ENCODE results near the gene PILRB.

GRCh38 chr7:100387695-100388094 is 29.8 kb downstream of the PILRB start:
- TF ChIP-seq, protein P1, sequence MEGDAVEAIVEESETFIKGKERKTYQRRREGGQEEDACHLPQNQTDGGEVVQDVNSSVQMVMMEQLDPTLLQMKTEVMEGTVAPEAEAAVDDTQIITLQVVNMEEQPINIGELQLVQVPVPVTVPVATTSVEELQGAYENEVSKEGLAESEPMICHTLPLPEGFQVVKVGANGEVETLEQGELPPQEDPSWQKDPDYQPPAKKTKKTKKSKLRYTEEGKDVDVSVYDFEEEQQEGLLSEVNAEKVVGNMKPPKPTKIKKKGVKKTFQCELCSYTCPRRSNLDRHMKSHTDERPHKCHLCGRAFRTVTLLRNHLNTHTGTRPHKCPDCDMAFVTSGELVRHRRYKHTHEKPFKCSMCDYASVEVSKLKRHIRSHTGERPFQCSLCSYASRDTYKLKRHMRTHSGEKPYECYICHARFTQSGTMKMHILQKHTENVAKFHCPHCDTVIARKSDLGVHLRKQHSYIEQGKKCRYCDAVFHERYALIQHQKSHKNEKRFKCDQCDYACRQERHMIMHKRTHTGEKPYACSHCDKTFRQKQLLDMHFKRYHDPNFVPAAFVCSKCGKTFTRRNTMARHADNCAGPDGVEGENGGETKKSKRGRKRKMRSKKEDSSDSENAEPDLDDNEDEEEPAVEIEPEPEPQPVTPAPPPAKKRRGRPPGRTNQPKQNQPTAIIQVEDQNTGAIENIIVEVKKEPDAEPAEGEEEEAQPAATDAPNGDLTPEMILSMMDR (IDR thresholded peaks at IDR 0.05 in 2 of 3, conservative IDR thresholded peaks at IDR 0.05 in 1 of 3; ENCODE audit: insufficient read depth in 2 of 3, low read depth in 1 of 3, low read length in 3 of 3): no peak
- TF ChIP-seq POLR2A (conservative IDR thresholded peaks at IDR 0.05) (no peak), EZH2 (IDR thresholded peaks at IDR 0.05; ENCODE audit: borderline replicate concordance, low read depth, low read length) (no peak), ZNF232 (CRISPR knock-in tag; IDR thresholded peaks at IDR 0.05) (no peak), RAD21 (CRISPR knock-in tag; conservative IDR thresholded peaks at IDR 0.05 in 1 of 2, IDR thresholded peaks at IDR 0.05 in 1 of 2) (no peak), MYC (IDR thresholded peaks at IDR 0.05; ENCODE audit: low read depth, low read length) (no peak), MYC (CRISPR knock-in tag; IDR thresholded peaks at IDR 0.05; ENCODE audit: borderline replicate concordance, low read depth) (no peak), NFE2L1 (tag; IDR thresholded peaks at IDR 0.05; ENCODE audit: borderline replicate concordance, low read depth) (no peak), ZNF140 (CRISPR knock-in tag; IDR thresholded peaks at IDR 0.05) (no peak)
- TF ChIP-seq, protein P2, sequence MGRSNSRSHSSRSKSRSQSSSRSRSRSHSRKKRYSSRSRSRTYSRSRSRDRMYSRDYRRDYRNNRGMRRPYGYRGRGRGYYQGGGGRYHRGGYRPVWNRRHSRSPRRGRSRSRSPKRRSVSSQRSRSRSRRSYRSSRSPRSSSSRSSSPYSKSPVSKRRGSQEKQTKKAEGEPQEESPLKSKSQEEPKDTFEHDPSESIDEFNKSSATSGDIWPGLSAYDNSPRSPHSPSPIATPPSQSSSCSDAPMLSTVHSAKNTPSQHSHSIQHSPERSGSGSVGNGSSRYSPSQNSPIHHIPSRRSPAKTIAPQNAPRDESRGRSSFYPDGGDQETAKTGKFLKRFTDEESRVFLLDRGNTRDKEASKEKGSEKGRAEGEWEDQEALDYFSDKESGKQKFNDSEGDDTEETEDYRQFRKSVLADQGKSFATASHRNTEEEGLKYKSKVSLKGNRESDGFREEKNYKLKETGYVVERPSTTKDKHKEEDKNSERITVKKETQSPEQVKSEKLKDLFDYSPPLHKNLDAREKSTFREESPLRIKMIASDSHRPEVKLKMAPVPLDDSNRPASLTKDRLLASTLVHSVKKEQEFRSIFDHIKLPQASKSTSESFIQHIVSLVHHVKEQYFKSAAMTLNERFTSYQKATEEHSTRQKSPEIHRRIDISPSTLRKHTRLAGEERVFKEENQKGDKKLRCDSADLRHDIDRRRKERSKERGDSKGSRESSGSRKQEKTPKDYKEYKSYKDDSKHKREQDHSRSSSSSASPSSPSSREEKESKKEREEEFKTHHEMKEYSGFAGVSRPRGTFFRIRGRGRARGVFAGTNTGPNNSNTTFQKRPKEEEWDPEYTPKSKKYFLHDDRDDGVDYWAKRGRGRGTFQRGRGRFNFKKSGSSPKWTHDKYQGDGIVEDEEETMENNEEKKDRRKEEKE (IDR thresholded peaks at IDR 0.05; ENCODE audit: borderline replicate concordance in 1 of 2, control insufficient read depth in 1 of 2, low read depth in 2 of 2, low read length in 1 of 2): no peak
